ENCODE results near the gene PRODH. TPM values are rescaled to one million over a fixed set of nuclear protein-coding genes. Genes with fewer than 3 reads are reported as not detected.

Gene PRODH, protein sequence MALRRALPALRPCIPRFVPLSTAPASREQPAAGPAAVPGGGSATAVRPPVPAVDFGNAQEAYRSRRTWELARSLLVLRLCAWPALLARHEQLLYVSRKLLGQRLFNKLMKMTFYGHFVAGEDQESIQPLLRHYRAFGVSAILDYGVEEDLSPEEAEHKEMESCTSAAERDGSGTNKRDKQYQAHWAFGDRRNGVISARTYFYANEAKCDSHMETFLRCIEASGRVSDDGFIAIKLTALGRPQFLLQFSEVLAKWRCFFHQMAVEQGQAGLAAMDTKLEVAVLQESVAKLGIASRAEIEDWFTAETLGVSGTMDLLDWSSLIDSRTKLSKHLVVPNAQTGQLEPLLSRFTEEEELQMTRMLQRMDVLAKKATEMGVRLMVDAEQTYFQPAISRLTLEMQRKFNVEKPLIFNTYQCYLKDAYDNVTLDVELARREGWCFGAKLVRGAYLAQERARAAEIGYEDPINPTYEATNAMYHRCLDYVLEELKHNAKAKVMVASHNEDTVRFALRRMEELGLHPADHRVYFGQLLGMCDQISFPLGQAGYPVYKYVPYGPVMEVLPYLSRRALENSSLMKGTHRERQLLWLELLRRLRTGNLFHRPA
- total RNA-seq (ENCODE audit: unreplicated experiment): 1.8 TPM
- long read RNA-seq: 0 reads

DNA sequence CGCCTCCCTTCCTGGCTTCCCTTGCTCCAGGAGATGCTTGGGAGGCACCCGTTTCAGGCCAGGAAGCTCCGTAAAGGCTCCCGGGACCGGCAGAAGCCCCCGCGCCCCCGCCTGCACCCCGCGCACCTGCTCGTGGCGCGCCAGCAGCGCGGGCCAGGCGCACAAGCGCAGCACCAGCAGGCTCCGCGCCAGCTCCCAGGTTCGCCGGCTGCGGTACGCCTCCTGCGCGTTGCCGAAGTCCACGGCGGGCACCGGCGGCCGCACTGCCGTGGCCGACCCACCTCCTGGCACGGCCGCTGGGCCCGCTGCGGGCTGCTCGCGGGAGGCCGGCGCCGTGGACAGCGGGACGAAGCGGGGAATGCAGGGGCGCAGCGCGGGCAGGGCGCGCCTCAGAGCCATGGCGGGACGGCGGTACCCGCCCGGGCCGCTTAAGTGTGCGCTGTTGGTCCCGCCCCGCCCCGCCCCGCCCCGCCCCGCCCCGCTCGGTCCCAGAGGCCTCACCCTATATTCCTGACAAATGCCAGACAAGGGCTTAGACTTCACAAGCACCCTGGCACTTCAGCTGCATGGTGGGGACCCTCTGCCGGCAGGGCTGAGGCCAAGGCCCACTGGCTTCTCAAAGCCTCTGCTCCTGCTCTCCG is at the start of gene PRODH:
TSS of gene PRODH (minus strand) at position 405 of the 641 bp plus-strand sequence. CDS start at position 399, 6 bp downstream.
- no peak for DNase-seq (ENCODE audit: low spot score)
- Mint-ChIP-seq H3K9me3 (ENCODE audit: unreplicated experiment) (no peaks in the 10 kb centered on the region), H3K4me1 (ENCODE audit: unreplicated experiment) (no peaks in the 10 kb centered on the region), H3K27me3 (ENCODE audit: unreplicated experiment) (no peaks in the 10 kb centered on the region), H3K27ac (ENCODE audit: unreplicated experiment) (no peak within 1 kb of the TSS), H3K4me3 (ENCODE audit: unreplicated experiment) (no peak within 1 kb of the TSS), H3K36me3 (ENCODE audit: low read depth, unreplicated experiment) (no peaks in the 10 kb centered on the region)
- TF ChIP-seq, protein P1, sequence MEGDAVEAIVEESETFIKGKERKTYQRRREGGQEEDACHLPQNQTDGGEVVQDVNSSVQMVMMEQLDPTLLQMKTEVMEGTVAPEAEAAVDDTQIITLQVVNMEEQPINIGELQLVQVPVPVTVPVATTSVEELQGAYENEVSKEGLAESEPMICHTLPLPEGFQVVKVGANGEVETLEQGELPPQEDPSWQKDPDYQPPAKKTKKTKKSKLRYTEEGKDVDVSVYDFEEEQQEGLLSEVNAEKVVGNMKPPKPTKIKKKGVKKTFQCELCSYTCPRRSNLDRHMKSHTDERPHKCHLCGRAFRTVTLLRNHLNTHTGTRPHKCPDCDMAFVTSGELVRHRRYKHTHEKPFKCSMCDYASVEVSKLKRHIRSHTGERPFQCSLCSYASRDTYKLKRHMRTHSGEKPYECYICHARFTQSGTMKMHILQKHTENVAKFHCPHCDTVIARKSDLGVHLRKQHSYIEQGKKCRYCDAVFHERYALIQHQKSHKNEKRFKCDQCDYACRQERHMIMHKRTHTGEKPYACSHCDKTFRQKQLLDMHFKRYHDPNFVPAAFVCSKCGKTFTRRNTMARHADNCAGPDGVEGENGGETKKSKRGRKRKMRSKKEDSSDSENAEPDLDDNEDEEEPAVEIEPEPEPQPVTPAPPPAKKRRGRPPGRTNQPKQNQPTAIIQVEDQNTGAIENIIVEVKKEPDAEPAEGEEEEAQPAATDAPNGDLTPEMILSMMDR (IDR thresholded peaks at IDR 0.05; ENCODE audit: unreplicated experiment): no peak

DNA sequence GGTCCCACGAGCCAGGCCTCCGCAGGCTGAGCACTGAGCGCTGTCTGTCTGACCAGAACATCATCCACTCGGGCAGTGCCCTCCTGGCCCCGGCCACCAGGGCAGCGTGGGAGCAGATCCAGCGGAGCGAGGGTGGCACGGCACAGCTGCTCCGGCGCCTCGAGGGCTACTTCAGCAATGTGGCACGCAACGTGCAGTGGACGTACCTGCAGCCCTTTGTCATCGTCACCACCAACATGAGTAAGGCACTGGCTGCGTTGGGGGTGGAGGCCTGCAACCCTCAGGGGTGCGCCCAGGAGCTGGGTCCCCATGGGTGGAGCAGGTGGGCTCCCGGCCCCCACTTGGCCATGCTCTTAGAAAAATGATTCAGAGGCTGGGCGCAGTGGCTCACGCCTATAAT is 49.7 kb upstream of the PRODH start:
- Mint-ChIP-seq H3K27ac (ENCODE audit: unreplicated experiment) (no peak overlapping the region), H3K4me3 (ENCODE audit: unreplicated experiment) (no peak overlapping the region), H3K27me3 (ENCODE audit: unreplicated experiment) (no peaks in the 10 kb centered on the region), H3K4me1 (ENCODE audit: unreplicated experiment) (no peaks in the 10 kb centered on the region), H3K9me3 (ENCODE audit: unreplicated experiment) (no peaks in the 10 kb centered on the region), H3K36me3 (ENCODE audit: low read depth, unreplicated experiment) (no peaks in the 10 kb centered on the region)
- no peak for DNase-seq (ENCODE audit: low spot score)
- TF ChIP-seq, protein P1 (IDR thresholded peaks at IDR 0.05; ENCODE audit: unreplicated experiment): no peak

DNA sequence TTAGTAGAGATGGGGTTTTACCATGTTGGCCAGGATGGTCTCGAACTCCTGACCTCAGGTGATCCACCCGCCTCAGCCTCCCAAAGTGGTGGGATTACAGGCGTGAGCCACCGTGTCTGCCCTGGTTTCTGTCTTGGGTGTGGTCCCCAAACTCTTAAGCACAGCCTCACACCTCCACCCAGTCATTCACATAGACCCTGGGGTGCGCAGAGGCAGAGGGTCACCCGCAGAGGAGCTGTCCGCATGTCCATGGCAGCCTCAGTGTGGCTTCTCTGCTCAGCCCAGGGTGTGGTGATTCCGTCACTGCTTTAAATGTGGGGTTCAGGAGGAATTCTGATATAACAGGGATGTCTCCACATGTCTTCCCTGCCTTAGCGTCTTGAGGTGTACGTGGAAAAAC is 48.5 kb upstream of the PRODH start:
- TF ChIP-seq, protein P1 (IDR thresholded peaks at IDR 0.05; ENCODE audit: unreplicated experiment): no peak
- H3K9me3 Mint-ChIP-seq (ENCODE audit: unreplicated experiment): no peaks in the 10 kb centered on the region
- no peaks in the 10 kb centered on the region for H3K36me3 Mint-ChIP-seq (ENCODE audit: low read depth, unreplicated experiment)
- DNase-seq (ENCODE audit: low spot score): no peak
- H3K4me1 Mint-ChIP-seq (ENCODE audit: unreplicated experiment): no peaks in the 10 kb centered on the region
- no peak overlapping the region for H3K27ac Mint-ChIP-seq (ENCODE audit: unreplicated experiment)
- H3K4me3 Mint-ChIP-seq (ENCODE audit: unreplicated experiment): no peak overlapping the region
- no peaks in the 10 kb centered on the region for H3K27me3 Mint-ChIP-seq (ENCODE audit: unreplicated experiment)

DNA sequence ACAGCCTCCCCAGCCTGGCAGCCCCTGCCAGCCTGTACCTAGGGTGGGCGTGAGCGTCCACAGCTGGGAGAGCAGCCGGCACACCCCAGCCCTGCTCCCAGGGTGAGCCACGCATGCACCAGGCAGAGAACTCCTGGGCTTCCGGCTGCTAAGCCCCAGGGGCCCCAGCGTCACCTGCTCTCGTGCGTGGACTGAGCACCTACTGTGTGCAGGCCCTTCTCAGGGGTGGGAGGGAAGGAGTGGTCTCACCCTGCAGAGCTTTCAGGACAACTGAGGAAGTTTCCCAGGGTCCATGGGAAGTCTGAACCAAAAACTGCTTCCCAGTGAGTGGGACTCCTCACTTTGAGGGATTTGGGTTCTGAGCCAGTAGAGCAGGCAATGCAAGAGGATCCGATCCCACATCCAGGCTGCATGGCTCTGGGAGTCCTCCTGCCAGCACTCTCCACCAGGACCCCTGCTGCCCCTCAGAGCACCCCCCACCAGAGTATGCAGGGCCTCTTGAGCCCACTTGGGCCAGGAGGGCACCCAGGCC is 47.1 kb upstream of the PRODH start:
- no peak for DNase-seq (ENCODE audit: low spot score)
- Mint-ChIP-seq H3K27me3 (ENCODE audit: unreplicated experiment) (no peaks in the 10 kb centered on the region), H3K27ac (ENCODE audit: unreplicated experiment) (no peak overlapping the region), H3K36me3 (ENCODE audit: low read depth, unreplicated experiment) (no peaks in the 10 kb centered on the region), H3K9me3 (ENCODE audit: unreplicated experiment) (no peaks in the 10 kb centered on the region), H3K4me1 (ENCODE audit: unreplicated experiment) (no peaks in the 10 kb centered on the region), H3K4me3 (ENCODE audit: unreplicated experiment) (no peak overlapping the region)
- TF ChIP-seq, protein P1 (IDR thresholded peaks at IDR 0.05; ENCODE audit: unreplicated experiment): no peak

Measured in endothelial cell (in vitro differentiated cells).